ENCODE data around the gene GH1.
"Not testable (repeated sequence)": the region's sequence is repeated elsewhere in the genome, so short reads cannot be mapped to it uniquely, and the experiment has no call there.

- not testable (repeated sequence) for TF ChIP-seq CEBPB (IDR thresholded peaks at IDR 0.05; ENCODE audit: low read depth); POLR2A (IDR thresholded peaks at IDR 0.05; ENCODE audit: borderline replicate concordance, extremely low read depth, insufficient read depth, insufficient read length); SP1 (IDR thresholded peaks at IDR 0.05; ENCODE audit: low read depth); YY1 (IDR thresholded peaks at IDR 0.05; ENCODE audit: extremely low read depth, insufficient replicate concordance, low read depth, low read length); MAX (IDR thresholded peaks at IDR 0.05); EZH2 (IDR thresholded peaks at IDR 0.05); FOSL1 (IDR thresholded peaks at IDR 0.05; ENCODE audit: low read depth); SRF (IDR thresholded peaks at IDR 0.05; ENCODE audit: low read depth); POLR2AphosphoS5 (IDR thresholded peaks at IDR 0.05; ENCODE audit: low read depth, low read length); EZH2phosphoT487 (IDR thresholded peaks at IDR 0.05; ENCODE audit: borderline replicate concordance); TCF7L2 (IDR thresholded peaks at IDR 0.05; ENCODE audit: borderline replicate concordance, extremely low read depth, insufficient read depth, insufficient read length); SIN3A (IDR thresholded peaks at IDR 0.05; ENCODE audit: low read depth)
- peak; percentile 51 to 72 (median 52); a peak in 5 of 6 replicates for TF ChIP-seq CTCF (IDR thresholded peaks at IDR 0.05 in 2 of 3, conservative IDR thresholded peaks at IDR 0.05 in 1 of 3; ENCODE audit: borderline replicate concordance in 1 of 3, insufficient read depth in 1 of 3, low read depth in 2 of 3, low read length in 2 of 3)
Observed at GRCh38 chr17:63889026-63889848, 29.4 kb downstream of the GH1 start.
